D341Med (cell line): ENCODE results near the gene CLASP2.
"Not testable (repeated sequence)": the region's sequence is repeated elsewhere in the genome, so short reads cannot be mapped to it uniquely, and the experiment has no call there.

Source experiments
- DNase-seq: peaks from one replicate; pipeline ENCODE4 v3.0.0; 2012; ENCODE audit warnings: low spot score

Gene CLASP2

GRCh38 chr3:33447958-33448357 is 270.1 kb downstream of the CLASP2 start:
- DNase-seq, result no peak

GRCh38 chr3:33447256-33447625 is 270.8 kb downstream of the CLASP2 start:
- DNase-seq, result not testable (repeated sequence)
